KMS-11 (cell line): Measurements from ENCODE around the gene PIEZO2.

ENCODE experiments used
- H2AFZ ChIP-seq: fragments of 200-600 bp; sonication (generic); 2 replicates; pipeline ENCODE4 v1.6.1; 2016; ENCODE audit warnings: antibody characterized with exemption, mixed run types, low read depth
- H3K27ac ChIP-seq: fragments of 200-600 bp; sonication (generic); 2 replicates; pipeline ENCODE4 v1.6.1; 2016; ENCODE audit warnings: mild to moderate bottlenecking, mixed run types
- H3K27me3 ChIP-seq: fragments of 200-600 bp; sonication (generic); 2 replicates; pipeline ENCODE4 v1.6.1; 2017; ENCODE audit warnings: mild to moderate bottlenecking, low read depth, mixed run types, moderate library complexity; ENCODE audit not compliant: insufficient read depth
- H3K36me3 ChIP-seq: fragments of 200-600 bp; sonication (generic); 2 replicates; pipeline ENCODE4 v1.6.1; 2017; ENCODE audit warnings: mild to moderate bottlenecking, mixed run types; ENCODE audit not compliant: insufficient read depth
- H3K4me1 ChIP-seq: fragments of 200-600 bp; sonication (generic); 2 replicates; pipeline ENCODE4 v1.6.1; 2016; ENCODE audit warnings: mild to moderate bottlenecking, low read depth, mixed run types; ENCODE audit not compliant: poor library complexity, severe bottlenecking
- H3K4me2 ChIP-seq: fragments of 200-600 bp; sonication (generic); 2 replicates; pipeline ENCODE4 v1.7.0; 2016; ENCODE audit warnings: mild to moderate bottlenecking, mixed run types
- H3K4me3 ChIP-seq: fragments of 200-600 bp; sonication (generic); IDR thresholded peaks from 2 replicates; pipeline ENCODE4 v1.6.1; 2017; ENCODE audit warnings: low read depth, low read length, mixed read lengths; ENCODE audit not compliant: insufficient read depth
- H3K79me2 ChIP-seq: fragments of 200-600 bp; sonication (generic); 2 replicates; pipeline ENCODE4 v1.6.1; 2016; ENCODE audit warnings: low read depth, mixed run types; ENCODE audit not compliant: insufficient read depth
- H3K9ac ChIP-seq: fragments of 200-600 bp; sonication (generic); 2 replicates; pipeline ENCODE4 v1.6.1; 2016; ENCODE audit warnings: mild to moderate bottlenecking, mixed run types
- H4K20me1 ChIP-seq: fragments of 200-600 bp; sonication (generic); 2 replicates; pipeline ENCODE4 v1.6.1; 2016; ENCODE audit warnings: mild to moderate bottlenecking, mixed run types; ENCODE audit not compliant: insufficient read depth
- CTCF ChIP-seq: fragments of 200-600 bp; sonication (generic); conservative IDR thresholded peaks from 2 replicates; pipeline ENCODE4 v1.6.1; 2017; ENCODE audit warnings: low read depth, mild to moderate bottlenecking, antibody characterized with exemption, low read length, moderate library complexity, mixed read lengths

The PIEZO2 gene

GRCh38 chr18:10750191-10751035, 399.0 kb downstream of the PIEZO2 start:
- Histone ChIP-seq H3K27ac (no peak overlapping the region), H3K4me2 (no peak overlapping the region), H2AFZ (no peak overlapping the region), H3K4me1 (no peaks in the 10 kb centered on the region), H3K9ac (no peak overlapping the region), H3K4me3 (no peak overlapping the region), H3K79me2 (no peaks in the 10 kb centered on the region), H4K20me1 (no peaks in the 10 kb centered on the region), H3K27me3 (no peaks in the 10 kb centered on the region), H3K36me3 (no peaks in the 10 kb centered on the region)
- no peak for TF ChIP-seq CTCF

GRCh38 chr18:10748641-10749040, 400.7 kb downstream of the PIEZO2 start:
- Histone ChIP-seq H3K4me1 (no peaks in the 10 kb centered on the region), H3K9ac (no peak overlapping the region)

GRCh38 chr18:10745971-10746370, 403.4 kb downstream of the PIEZO2 start:
- H3K4me1 ChIP-seq = no peaks in the 10 kb centered on the region
- H3K4me3 ChIP-seq = no peak overlapping the region
- no peak for TF ChIP-seq CTCF
- no peak overlapping the region for H3K9ac ChIP-seq
- H3K27me3 ChIP-seq = no peaks in the 10 kb centered on the region
- no peaks in the 10 kb centered on the region for H3K79me2 ChIP-seq
- no peaks in the 10 kb centered on the region for H3K36me3 ChIP-seq
- H2AFZ ChIP-seq = no peak overlapping the region
- no peak overlapping the region for H3K27ac ChIP-seq
- no peak overlapping the region for H3K4me2 ChIP-seq
- no peaks in the 10 kb centered on the region for H4K20me1 ChIP-seq

More at GRCh38 chr18:10748641-10749040, 400.7 kb downstream of the PIEZO2 start:
- H3K4me2 ChIP-seq = no peak overlapping the region
- TF ChIP-seq CTCF = no peak
- H3K36me3 ChIP-seq = no peaks in the 10 kb centered on the region
- H3K27ac ChIP-seq = no peak overlapping the region
- H2AFZ ChIP-seq = no peak overlapping the region
- no peaks in the 10 kb centered on the region for H3K27me3 ChIP-seq
- H3K4me3 ChIP-seq = no peak overlapping the region
- no peaks in the 10 kb centered on the region for H4K20me1 ChIP-seq
- no peaks in the 10 kb centered on the region for H3K79me2 ChIP-seq

GRCh38 chr18:10745219-10745618, 404.1 kb downstream of the PIEZO2 start:
- no peak for TF ChIP-seq CTCF
- Histone ChIP-seq H3K4me2 (no peak overlapping the region), H3K4me1 (no peaks in the 10 kb centered on the region), H2AFZ (no peak overlapping the region), H3K4me3 (no peak overlapping the region), H3K9ac (no peak overlapping the region), H3K36me3 (no peaks in the 10 kb centered on the region), H3K79me2 (no peaks in the 10 kb centered on the region), H3K27me3 (no peaks in the 10 kb centered on the region), H4K20me1 (no peaks in the 10 kb centered on the region), H3K27ac (no peak overlapping the region)
